GM23338 (cell line): ENCODE data around the gene SACM1L. TPM values are rescaled to one million over a fixed set of nuclear protein-coding genes. Genes with fewer than 3 reads are reported as not detected.

Experiments used
- ATAC-seq: fragments of 200-7000 bp; cut with Tn5 transposase; 3 replicates; pipeline ENCODE4 v1.9.1; 2020
- DNase-seq: peaks from one replicate; pipeline ENCODE4 v3.0.0-alpha.2; 2015; ENCODE audit warnings: low spot score
- H2AFZ ChIP-seq: fragments of 200-600 bp; sonication (generic); 2 replicates; pipeline ENCODE4 v1.8.0; 2016; ENCODE audit warnings: antibody characterized with exemption, mild to moderate bottlenecking, moderate library complexity
- H3F3A ChIP-seq: fragments of 200-600 bp; sonication (generic); replicated peaks from 2 replicates; pipeline ENCODE4 v1.8.0; 2017; ENCODE audit warnings: antibody characterized with exemption, mixed run types, low read depth
- H3K27ac ChIP-seq: fragments of 200-600 bp; sonication (generic); 2 replicates; pipeline ENCODE4 v1.6.1; 2016; ENCODE audit warnings: low read depth
- H3K27me3 ChIP-seq: fragments of 200-600 bp; sonication (generic); 2 replicates; pipeline ENCODE4 v1.8.0; 2016; ENCODE audit warnings: mild to moderate bottlenecking, mixed run types, moderate library complexity; ENCODE audit not compliant: insufficient read depth
- H3K36me3 ChIP-seq: fragments of 200-600 bp; sonication (generic); 2 replicates; pipeline ENCODE4 v1.8.0; 2016; ENCODE audit warnings: mild to moderate bottlenecking; ENCODE audit not compliant: insufficient read depth
- H3K4me1 ChIP-seq: fragments of 200-600 bp; sonication (generic); 2 replicates; pipeline ENCODE4 v1.8.0; 2016; ENCODE audit warnings: mild to moderate bottlenecking, moderate library complexity; ENCODE audit not compliant: insufficient read depth
- H3K4me2 ChIP-seq: fragments of 200-600 bp; sonication (generic); 2 replicates; pipeline ENCODE4 v1.7.1; 2017; ENCODE audit warnings: mixed run types
- H3K4me3 ChIP-seq: fragments of 200-600 bp; sonication (generic); 2 replicates; pipeline ENCODE4 v1.6.1; 2016; ENCODE audit warnings: mixed run types
- H3K79me2 ChIP-seq: fragments of 200-600 bp; sonication (generic); replicated peaks from 2 replicates; pipeline ENCODE4 v1.8.0; 2017; ENCODE audit warnings: mild to moderate bottlenecking; ENCODE audit not compliant: insufficient read depth
- H3K9me2 ChIP-seq: fragments of 200-600 bp; sonication (generic); 2 replicates; pipeline ENCODE4 v1.8.0; 2017; ENCODE audit not compliant: insufficient read depth
- H4K20me1 ChIP-seq: fragments of 200-600 bp; sonication (generic); replicated peaks from 2 replicates; pipeline ENCODE4 v1.8.0; 2017; ENCODE audit warnings: mild to moderate bottlenecking; ENCODE audit not compliant: insufficient read depth
- H3K27ac Mint-ChIP-seq: 2 replicates; pipeline ENCODE4 v1.8.0; 2020; ENCODE audit warnings: inconsistent platforms, mild to moderate bottlenecking, moderate library complexity, mixed read lengths
- H3K27me3 Mint-ChIP-seq: 3 replicates; pipeline ENCODE4 v1.8.0; 2022; ENCODE audit warnings: low read depth, mild to moderate bottlenecking, moderate library complexity, mixed read lengths, inconsistent platforms; ENCODE audit not compliant: insufficient read depth, poor library complexity
- H3K36me3 Mint-ChIP-seq: 3 replicates; pipeline ENCODE4 v1.8.0; 2021; ENCODE audit warnings: low read depth, mild to moderate bottlenecking, inconsistent platforms, moderate library complexity, mixed read lengths
- H3K4me1 Mint-ChIP-seq: 3 replicates; pipeline ENCODE4 v1.8.0; 2020; ENCODE audit warnings: mild to moderate bottlenecking, inconsistent platforms, mixed read lengths
- H3K4me3 Mint-ChIP-seq: 3 replicates; pipeline ENCODE4 v1.8.0; 2021; ENCODE audit warnings: moderate library complexity, mild to moderate bottlenecking, inconsistent platforms, mixed read lengths
- H3K9me3 Mint-ChIP-seq: 3 replicates; pipeline ENCODE4 v1.8.0; 2020; ENCODE audit warnings: moderate library complexity, mild to moderate bottlenecking, inconsistent platforms, mixed read lengths
- CREB1 ChIP-seq: fragments of 250-450 bp; sonication (Bioruptor Pico); IDR thresholded peaks from 2 replicates; pipeline ENCODE4 v1.5.0; 2020; ENCODE audit warnings: low read depth, mild to moderate bottlenecking, moderate library complexity
- ETS1 ChIP-seq: IDR thresholded peaks from 2 replicates; pipeline ENCODE4 v1.6.1; 2016; ENCODE audit warnings: antibody characterized with exemption
- EZH2 ChIP-seq: fragments of 200-600 bp; sonication (generic); IDR thresholded peaks from one replicate; pipeline ENCODE4 v1.8.0; 2017; ENCODE audit warnings: antibody characterized with exemption, mild to moderate bottlenecking, low read depth; ENCODE audit not compliant: unreplicated experiment
- JUNB ChIP-seq: IDR thresholded peaks from one replicate; pipeline ENCODE4 v1.6.1; 2016; ENCODE audit warnings: antibody characterized with exemption; ENCODE audit not compliant: unreplicated experiment
- NANOG ChIP-seq: IDR thresholded peaks from 2 replicates; pipeline ENCODE4 v1.6.1; 2016; ENCODE audit warnings: antibody characterized with exemption, borderline replicate concordance
- REST ChIP-seq: IDR thresholded peaks from one replicate; pipeline ENCODE4 v1.6.1; 2018; ENCODE audit warnings: antibody characterized with exemption; ENCODE audit not compliant: unreplicated experiment
- STAT1 ChIP-seq: IDR thresholded peaks from one replicate; pipeline ENCODE4 v1.6.1; 2016; ENCODE audit warnings: antibody characterized with exemption; ENCODE audit not compliant: unreplicated experiment
- ZNF114 ChIP-seq: fragments of 250-450 bp; sonication (Bioruptor Pico); IDR thresholded peaks from 2 replicates; pipeline ENCODE4 v1.5.0; 2020; ENCODE audit warnings: mild to moderate bottlenecking, moderate library complexity
- ZNF331 ChIP-seq: fragments of 250-450 bp; sonication (Bioruptor Pico); IDR thresholded peaks from 2 replicates; pipeline ENCODE4 v1.5.0; 2020; ENCODE audit warnings: low read depth, mild to moderate bottlenecking, moderate library complexity
- polyA plus RNA-seq: library from polyadenylated mRNA; unstranded; fragments of >200 nt; fragmentation: Nextera tagmentation; extraction: Ambion mirVana; gene quantifications from 2 replicates; pipeline ENCODE4 v1.2.1, GENCODE V29; 2016
- total RNA-seq: library from RNA; depleted of rRNA; stranded (reverse); fragments of >200 nt; shearing (Covaris generic); gene quantifications from 2 replicates; pipeline ENCODE4 v1.2.3, GENCODE V29; 2014

SACM1L gene
- total and polyA plus RNA-seq, 2 experiments from 2014 or later, result 43.5 to 97.8 TPM

GRCh38 chr3:45730409-45731154 lies 41.4 kb downstream of the SACM1L start:
- Mint-ChIP-seq H3K4me3 (no peak overlapping the region), H3K27me3 (no peaks in the 10 kb centered on the region), H3K27ac (no peak overlapping the region), H3K9me3 (no peaks in the 10 kb centered on the region), H3K4me1 (no peaks in the 10 kb centered on the region), H3K36me3 (peaks cover 56% of the 10 kb centered on the region)
- ATAC-seq (no peak), DNase-seq (no peak)
- H3K36me3 ChIP-seq, result peaks cover 35% of the 10 kb centered on the region
- H3K4me1 ChIP-seq, result no peaks in the 10 kb centered on the region
- no peak overlapping the region for H3K27ac ChIP-seq
- no peaks in the 10 kb centered on the region for H3F3A ChIP-seq
- no peak overlapping the region for H2AFZ ChIP-seq
- H4K20me1 ChIP-seq, result no peaks in the 10 kb centered on the region
- H3K79me2 ChIP-seq, result peaks cover 17% of the 10 kb centered on the region; the same call in 1 of the 2 replicates
- H3K9me2 ChIP-seq, result no peaks in the 10 kb centered on the region
- H3K27me3 ChIP-seq, result no peaks in the 10 kb centered on the region
- no peak for TF ChIP-seq REST
- no peak for TF ChIP-seq CREB1
- TF ChIP-seq JUNB, result no peak
- TF ChIP-seq STAT1, result no peak
- TF ChIP-seq ZNF114 (CRISPR knock-in tag), result no peak
- no peak for TF ChIP-seq ZNF331 (CRISPR knock-in tag)
- no peak for TF ChIP-seq EZH2
- TF ChIP-seq ETS1, result no peak
- TF ChIP-seq NANOG, result no peak
- no peak overlapping the region for H3K4me3 ChIP-seq
- H3K4me2 ChIP-seq, result no peak overlapping the region

- no peak overlapping the region for H3K4me2 ChIP-seq
- no peak for ATAC-seq
- peaks cover 49% of the 10 kb centered on the region for H3K36me3 ChIP-seq
- H3K4me1 ChIP-seq, result peaks cover 36% of the 10 kb centered on the region
- DNase-seq, result no peak
- no peaks in the 10 kb centered on the region for H4K20me1 ChIP-seq
- Mint-ChIP-seq H3K9me3 (no peaks in the 10 kb centered on the region), H3K36me3 (peaks cover 80% of the 10 kb centered on the region), H3K27me3 (peaks cover 10% of the 10 kb centered on the region), H3K27ac (peak overlapping the region; percentile 31), H3K4me1 (peaks cover 42% of the 10 kb centered on the region), H3K4me3 (no peak overlapping the region)
- no peaks in the 10 kb centered on the region for H3K27me3 ChIP-seq
- H3K27ac ChIP-seq, result no peak overlapping the region
- H3K79me2 ChIP-seq, result no peaks in the 10 kb centered on the region
- no peak overlapping the region for H3K4me3 ChIP-seq
- H3K9me2 ChIP-seq, result no peaks in the 10 kb centered on the region
- no peak overlapping the region for H2AFZ ChIP-seq
- no peaks in the 10 kb centered on the region for H3F3A ChIP-seq
- TF ChIP-seq EZH2, result no peak
- TF ChIP-seq ETS1, result no peak
- no peak for TF ChIP-seq ZNF114 (CRISPR knock-in tag)
- no peak for TF ChIP-seq ZNF331 (CRISPR knock-in tag)
- no peak for TF ChIP-seq NANOG
- TF ChIP-seq STAT1, result no peak
- no peak for TF ChIP-seq JUNB
- no peak for TF ChIP-seq REST
Measured at GRCh38 chr3:45736707-45737106, 47.5 kb downstream of the SACM1L start.
